PC-3 (cell line): ENCODE data around the gene ETV6. TPM values are rescaled to one million over a fixed set of nuclear protein-coding genes. Genes with fewer than 3 reads are reported as not detected.

Experiments used
- ATAC-seq: fragments of 200-7000 bp; cut with Tn5 transposase; 2 replicates; pipeline ENCODE4 v1.9.1; 2020; ENCODE audit warnings: mild to moderate bottlenecking, moderate library complexity
- BruUV-seq: library from RNA; stranded (reverse); fragments of 400-500 nt; replicated peaks from 2 replicates; lab custom pipeline; 2021; lab: Mats Ljungman, UMichigan
- CTCF ChIA-PET: fragments of 300-600 bp; sonication (Branson Sonifier 250); formaldehyde crosslinking; loops from one replicate; lab custom pipeline; 2022; ENCODE audit warnings: antibody characterized with exemption; lab: Charles Lee
- POLR2A ChIA-PET: fragments of 300-600 bp; sonication (Branson Sonifier 250); formaldehyde crosslinking; loops from one replicate; lab custom pipeline; 2022; ENCODE audit warnings: antibody characterized with exemption; ENCODE audit not compliant: unreplicated experiment; lab: Charles Lee
- DNase-seq: peaks from one replicate; pipeline ENCODE4 v3.0.0-alpha.2; 2015
- H2AFZ ChIP-seq: fragments of 300-600 bp; sonication (generic); 2 replicates; pipeline ENCODE4 v1.6.0; 2016; ENCODE audit warnings: antibody characterized with exemption, low read length
- H3F3A ChIP-seq: fragments of 300-600 bp; sonication (generic); one replicate; pipeline ENCODE4 v1.6.0; 2017; ENCODE audit warnings: antibody characterized with exemption, low read length, control low read depth, mild to moderate bottlenecking; ENCODE audit not compliant: unreplicated experiment
- H3K27ac ChIP-seq: fragments of 300-600 bp; sonication (generic); 2 replicates; pipeline ENCODE4 v1.5.1; 2016; ENCODE audit warnings: mild to moderate bottlenecking, low read length
- H3K27me3 ChIP-seq: fragments of 300-600 bp; sonication (generic); 2 replicates; pipeline ENCODE4 v1.6.1; 2016; ENCODE audit warnings: low read length, mixed read lengths
- H3K36me3 ChIP-seq: fragments of 300-600 bp; sonication (generic); 2 replicates; pipeline ENCODE4 v1.6.1; 2016; ENCODE audit warnings: low read depth, mixed run types, low read length, mixed read lengths
- H3K4me1 ChIP-seq: fragments of 300-600 bp; sonication (generic); 2 replicates; pipeline ENCODE4 v1.5.1; 2016; ENCODE audit warnings: low read length; ENCODE audit not compliant: insufficient read depth
- H3K4me2 ChIP-seq: fragments of 300-600 bp; sonication (generic); 2 replicates; pipeline ENCODE4 v1.6.0; 2016; ENCODE audit warnings: low read length
- H3K4me3 ChIP-seq: fragments of 300-600 bp; sonication (generic); 2 replicates; pipeline ENCODE4 v1.5.1; 2016; ENCODE audit warnings: mild to moderate bottlenecking, low read length, mixed read lengths
- H3K79me2 ChIP-seq: fragments of 300-600 bp; sonication (generic); 2 replicates; pipeline ENCODE4 v1.6.1; 2017; ENCODE audit warnings: low read length, mixed read lengths
- H3K9ac ChIP-seq: fragments of 300-600 bp; sonication (generic); 2 replicates; pipeline ENCODE4 v1.6.0; 2016; ENCODE audit warnings: mild to moderate bottlenecking, low read length
- H3K9me2 ChIP-seq: fragments of 300-600 bp; sonication (generic); replicated peaks from 2 replicates; pipeline ENCODE4 v1.6.1; 2016; ENCODE audit warnings: mixed run types, low read length, mixed read lengths
- H3K9me3 ChIP-seq: fragments of 300-600 bp; sonication (generic); 2 replicates; pipeline ENCODE4 v1.6.1; 2016; ENCODE audit warnings: low read length, mixed read lengths
- H4K20me1 ChIP-seq: fragments of 300-600 bp; sonication (generic); 2 replicates; pipeline ENCODE4 v1.6.1; 2016; ENCODE audit warnings: low read length, mixed read lengths
- CTCF ChIP-seq: fragments of 300-600 bp; sonication (generic); conservative IDR thresholded peaks from 2 replicates; pipeline ENCODE4 v1.5.1; 2017; ENCODE audit warnings: antibody characterized with exemption, low read depth, mild to moderate bottlenecking, low read length
- EZH2 ChIP-seq: fragments of 300-600 bp; sonication (generic); IDR thresholded peaks from one replicate; pipeline ENCODE4 v1.6.1; 2017; ENCODE audit warnings: antibody characterized with exemption, mild to moderate bottlenecking, low read length; ENCODE audit not compliant: unreplicated experiment
- EZH2phosphoT487 ChIP-seq: fragments of 300-600 bp; sonication (generic); IDR thresholded peaks from 2 replicates; pipeline ENCODE4 v1.6.1; 2018; ENCODE audit warnings: mild to moderate bottlenecking, antibody characterized with exemption, low read length, borderline replicate concordance
- intact Hi-C: fragments of 100-400 bp; cut with micrococcal nuclease; formaldehyde crosslinking; loops from 2 replicates; pipeline ENCODE4 v1.9.0; 2023
- total RNA-seq: library from RNA; depleted of rRNA; stranded (reverse); fragments of >200 nt; gene quantifications from 2 replicates; pipeline ENCODE4 v1.2.3, GENCODE V29; 2014

The ETV6 gene
- total RNA-seq, 1 experiment from 2014 or later: 5.0 TPM

DNA sequence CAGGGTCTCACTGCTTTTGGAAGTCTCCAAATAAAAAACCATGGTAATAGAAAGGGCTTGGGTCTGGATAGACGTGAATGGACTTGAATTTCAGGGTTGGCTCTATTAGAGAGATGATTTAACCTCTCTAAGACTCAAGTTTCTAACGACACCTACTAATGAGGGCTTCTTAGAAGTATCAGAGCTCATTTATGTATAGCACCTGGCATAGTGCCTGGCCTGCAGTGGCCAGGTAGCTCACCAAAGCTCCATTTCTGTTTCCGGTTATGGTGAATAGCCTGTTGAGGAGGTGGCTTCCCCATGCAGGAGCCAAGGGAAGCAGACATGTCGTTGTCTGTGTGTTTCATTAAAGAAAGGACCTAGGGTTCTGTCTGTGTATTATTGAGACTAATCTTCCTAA, 108.6 kb downstream of the ETV6 start:
- ChIA-PET CTCF (interaction anchor here (0.7 kb wide), 1 partner anchor 27 kb away, joined by 3 read pairs; no protein-coding TSS in a partner anchor), POLR2A (no interaction called here)
- DNase-seq: no peak
- H3K36me3 ChIP-seq: no peaks in the 10 kb centered on the region
- H3K79me2 ChIP-seq: no peaks in the 10 kb centered on the region
- no peak overlapping the region for H3K9ac ChIP-seq
- no peak overlapping the region for H3K4me3 ChIP-seq
- H3K4me1 ChIP-seq: no peaks in the 10 kb centered on the region
- H3K27me3 ChIP-seq: no peaks in the 10 kb centered on the region
- no peak overlapping the region for H3K27ac ChIP-seq
- TF ChIP-seq EZH2: no peak
- no peak for TF ChIP-seq CTCF
- TF ChIP-seq EZH2phosphoT487: no peak
- no peaks in the 10 kb centered on the region for H3K9me2 ChIP-seq
- H3K9me3 ChIP-seq: no peaks in the 10 kb centered on the region
- BruUV-seq: no TSS peak
- ATAC-seq: no peak
- H3K4me2 ChIP-seq: no peak overlapping the region
- H3F3A ChIP-seq: no peaks in the 10 kb centered on the region
- H4K20me1 ChIP-seq: no peaks in the 10 kb centered on the region
- H2AFZ ChIP-seq: no peak overlapping the region
- intact Hi-C loops: no loop called here

- Histone ChIP-seq H4K20me1 (no peaks in the 10 kb centered on the region), H3K9me3 (no peaks in the 10 kb centered on the region), H3K4me2 (no peak overlapping the region), H3K4me1 (no peaks in the 10 kb centered on the region), H3K27me3 (no peaks in the 10 kb centered on the region), H3K36me3 (no peaks in the 10 kb centered on the region), H3F3A (no peaks in the 10 kb centered on the region), H3K9ac (no peak overlapping the region), H3K79me2 (no peaks in the 10 kb centered on the region), H2AFZ (no peak overlapping the region), H3K27ac (no peak overlapping the region), H3K9me2 (no peaks in the 10 kb centered on the region), H3K4me3 (no peak overlapping the region)
- intact Hi-C loops: no loop called here
- TF ChIP-seq EZH2: no peak
- TF ChIP-seq EZH2phosphoT487: no peak
- no peak for TF ChIP-seq CTCF
- CTCF ChIA-PET: interaction anchor here (0.7 kb wide), 1 partner anchor 26 kb away, joined by 3 read pairs; no protein-coding TSS in a partner anchor
- POLR2A ChIA-PET: no interaction called here
- no TSS peak for BruUV-seq
- ATAC-seq (no peak), DNase-seq (no peak)
These were observed 109.3 kb downstream of the ETV6 start for GRCh38 chr12:11758510-11759493.

DNA sequence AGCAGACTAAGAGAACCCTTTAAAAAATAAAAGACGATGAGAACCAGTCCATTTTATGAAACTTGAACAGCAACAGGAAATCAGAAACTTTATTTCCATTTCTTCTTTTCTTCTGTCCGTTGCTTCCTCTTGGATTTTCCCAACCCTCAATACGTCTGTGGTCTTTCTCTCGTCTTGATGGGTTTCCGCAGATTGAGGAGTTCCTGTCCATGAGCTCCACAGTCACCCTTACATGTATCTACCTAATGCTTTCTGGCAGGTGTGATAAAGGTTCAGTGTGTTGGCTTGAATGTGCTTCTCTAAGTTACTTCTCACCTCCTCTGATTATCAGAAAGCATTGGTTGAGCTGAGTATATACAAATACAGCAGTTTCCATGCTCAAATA, 110.0 kb downstream of the ETV6 start:
- Histone ChIP-seq H3K4me3 (no peak overlapping the region), H3K4me2 (no peak overlapping the region), H3F3A (no peaks in the 10 kb centered on the region), H3K9me3 (no peaks in the 10 kb centered on the region), H3K9me2 (no peaks in the 10 kb centered on the region), H3K4me1 (no peaks in the 10 kb centered on the region), H2AFZ (no peak overlapping the region), H3K9ac (no peak overlapping the region), H4K20me1 (no peaks in the 10 kb centered on the region), H3K27ac (no peak overlapping the region), H3K27me3 (no peaks in the 10 kb centered on the region), H3K36me3 (no peaks in the 10 kb centered on the region), H3K79me2 (no peaks in the 10 kb centered on the region)
- ChIA-PET POLR2A (no interaction called here), CTCF (no interaction called here)
- no peak for TF ChIP-seq CTCF
- no peak for TF ChIP-seq EZH2phosphoT487
- no peak for TF ChIP-seq EZH2
- BruUV-seq: no TSS peak
- no peak for ATAC-seq
- no peak for DNase-seq
- intact Hi-C loops: no loop called here
